ENCODE measurements around the gene PDZRN3.

The PDZRN3 gene

GRCh38 chr3:73668391-73668790 is 43.6 kb upstream of the PDZRN3 start:
- no peak for TF ChIP-seq SPI1 (IDR thresholded peaks at IDR 0.05; ENCODE audit: borderline replicate concordance, low read depth)
- TF ChIP-seq CTCF (IDR thresholded peaks at IDR 0.05; ENCODE audit: insufficient read depth, low read length) = no peak
- no peak for TF ChIP-seq POLR2AphosphoS5 (IDR thresholded peaks at IDR 0.05; ENCODE audit: low read depth)
- Histone ChIP-seq H3K27me3 (ENCODE audit: insufficient read depth, poor library complexity, severe bottlenecking) (peaks cover 6% of the 10 kb centered on the region), H3K27ac (replicated peaks) (no peak overlapping the region), H3K4me3 (replicated peaks; ENCODE audit: insufficient read depth, low read length) (no peak overlapping the region)
- DNase-seq (ENCODE audit: low read depth in 1 of 2, low spot score in 1 of 2) = no peak

- DNase-seq (ENCODE audit: low read depth in 1 of 2, low spot score in 1 of 2) = no peak
- Histone ChIP-seq H3K27ac (replicated peaks) (no peak overlapping the region), H3K27me3 (ENCODE audit: insufficient read depth, poor library complexity, severe bottlenecking) (peaks cover 6% of the 10 kb centered on the region), H3K4me3 (replicated peaks; ENCODE audit: insufficient read depth, low read length) (no peak overlapping the region)
- TF ChIP-seq GABPA (IDR thresholded peaks at IDR 0.05; ENCODE audit: low read depth) (no peak), POLR2AphosphoS5 (IDR thresholded peaks at IDR 0.05; ENCODE audit: low read depth) (no peak), REST (IDR thresholded peaks at IDR 0.05; ENCODE audit: insufficient replicate concordance, low read depth) (no peak), CTCF (IDR thresholded peaks at IDR 0.05; ENCODE audit: insufficient read depth, low read length) (no peak), SPI1 (IDR thresholded peaks at IDR 0.05; ENCODE audit: borderline replicate concordance, low read depth) (no peak)
These were observed 43.1 kb upstream of the PDZRN3 start for GRCh38 chr3:73667889-73668288.

GRCh38 chr3:73665286-73665685 is 40.5 kb upstream of the PDZRN3 start:
- Histone ChIP-seq H3K27ac (replicated peaks) (no peak overlapping the region), H3K27me3 (ENCODE audit: insufficient read depth, poor library complexity, severe bottlenecking) (peaks cover 4% of the 10 kb centered on the region), H3K4me3 (replicated peaks; ENCODE audit: insufficient read depth, low read length) (no peak overlapping the region)
- no peak for TF ChIP-seq GABPA (IDR thresholded peaks at IDR 0.05; ENCODE audit: low read depth)
- no peak for TF ChIP-seq REST (IDR thresholded peaks at IDR 0.05; ENCODE audit: insufficient replicate concordance, low read depth)
- DNase-seq (ENCODE audit: low read depth in 1 of 2, low spot score in 1 of 2) = no peak

- Histone ChIP-seq H3K27ac (replicated peaks) (no peak overlapping the region), H3K27me3 (ENCODE audit: insufficient read depth, poor library complexity, severe bottlenecking) (peaks cover 4% of the 10 kb centered on the region), H3K4me3 (replicated peaks; ENCODE audit: insufficient read depth, low read length) (no peak overlapping the region)
- no peak for DNase-seq (ENCODE audit: low read depth in 1 of 2, low spot score in 1 of 2)
- TF ChIP-seq GABPA (IDR thresholded peaks at IDR 0.05; ENCODE audit: low read depth) (no peak), POLR2AphosphoS5 (IDR thresholded peaks at IDR 0.05; ENCODE audit: low read depth) (no peak)
These were observed 39.6 kb upstream of the PDZRN3 start for GRCh38 chr3:73664389-73664788.

- H3K27ac ChIP-seq (replicated peaks) = no peak overlapping the region
- no peak overlapping the region for H3K4me3 ChIP-seq (replicated peaks; ENCODE audit: insufficient read depth, low read length)
- TF ChIP-seq CTCF (IDR thresholded peaks at IDR 0.05; ENCODE audit: insufficient read depth, low read length) = no peak
- TF ChIP-seq POLR2AphosphoS5 (IDR thresholded peaks at IDR 0.05; ENCODE audit: low read depth) = no peak
- TF ChIP-seq SPI1 (IDR thresholded peaks at IDR 0.05; ENCODE audit: borderline replicate concordance, low read depth) = no peak
- TF ChIP-seq GABPA (IDR thresholded peaks at IDR 0.05; ENCODE audit: low read depth) = no peak
- DNase-seq (ENCODE audit: low read depth in 1 of 2, low spot score in 1 of 2) = no peak
- H3K27me3 ChIP-seq (ENCODE audit: insufficient read depth, poor library complexity, severe bottlenecking) = peaks cover 4% of the 10 kb centered on the region
These were observed 38.8 kb upstream of the PDZRN3 start for GRCh38 chr3:73663495-73663894.
